ENCODE data around the gene ANKRD36. TPM values are rescaled to one million over a fixed set of nuclear protein-coding genes. Genes with fewer than 3 reads are reported as not detected.
"Not testable (repeated sequence)": the region's sequence is repeated elsewhere in the genome, so short reads cannot be mapped to it uniquely, and the experiment has no call there.

ANKRD36 gene
- total RNA-seq, 1 donor from 2014 or later, result 44.0 TPM

- H3K27me3 Mint-ChIP-seq (ENCODE audit: low read depth); H3K9me3 Mint-ChIP-seq; DNase-seq (ENCODE audit: low spot score); H3K27ac Mint-ChIP-seq; intact Hi-C loops (cut with micrococcal nuclease); H3K4me1 Mint-ChIP-seq (ENCODE audit: low read depth); H3K36me3 Mint-ChIP-seq (ENCODE audit: low read depth): not testable (repeated sequence)
- H3K4me3 Mint-ChIP-seq (ENCODE audit: low read depth), result peak overlapping the region; percentile 47
Measured at GRCh38 chr2:97093983-97094771, 18.8 kb upstream of the ANKRD36 start.

GRCh38 chr2:97094772-97095611, 18.0 kb upstream of the ANKRD36 start, which contains the start of gene FAHD2B:
TSS of gene FAHD2B (minus strand) at chr2:97094882. CDS start at chr2:97091706, 3,176 bp downstream.
- Mint-ChIP-seq H3K4me3 (ENCODE audit: low read depth) (peak within 1 kb of the TSS; percentile 77), H3K27ac (peak within 1 kb of the TSS; percentile 67), H3K27me3 (ENCODE audit: low read depth) (peaks cover 15% of the 10 kb centered on the region)
- H3K4me1 Mint-ChIP-seq (ENCODE audit: low read depth); H3K9me3 Mint-ChIP-seq; H3K36me3 Mint-ChIP-seq (ENCODE audit: low read depth); intact Hi-C loops (cut with micrococcal nuclease): not testable (repeated sequence)
- DNase-seq (ENCODE audit: low spot score), result peak; percentile 75

- peaks cover 8% of the 10 kb centered on the region for H3K9me3 Mint-ChIP-seq
- peaks cover 9% of the 10 kb centered on the region for H3K4me1 Mint-ChIP-seq (ENCODE audit: low read depth)
- no peak for DNase-seq (ENCODE audit: low spot score)
- no peak overlapping the region for H3K27ac Mint-ChIP-seq
- no peaks in the 10 kb centered on the region for H3K36me3 Mint-ChIP-seq (ENCODE audit: low read depth)
- intact Hi-C loops (cut with micrococcal nuclease), result no loop called here
- H3K27me3 Mint-ChIP-seq (ENCODE audit: low read depth), result peaks cover 19% of the 10 kb centered on the region
- peak overlapping the region; percentile 77 for H3K4me3 Mint-ChIP-seq (ENCODE audit: low read depth)
Measured at GRCh38 chr2:97095661-97096060, 17.3 kb upstream of the ANKRD36 start.

DNA sequence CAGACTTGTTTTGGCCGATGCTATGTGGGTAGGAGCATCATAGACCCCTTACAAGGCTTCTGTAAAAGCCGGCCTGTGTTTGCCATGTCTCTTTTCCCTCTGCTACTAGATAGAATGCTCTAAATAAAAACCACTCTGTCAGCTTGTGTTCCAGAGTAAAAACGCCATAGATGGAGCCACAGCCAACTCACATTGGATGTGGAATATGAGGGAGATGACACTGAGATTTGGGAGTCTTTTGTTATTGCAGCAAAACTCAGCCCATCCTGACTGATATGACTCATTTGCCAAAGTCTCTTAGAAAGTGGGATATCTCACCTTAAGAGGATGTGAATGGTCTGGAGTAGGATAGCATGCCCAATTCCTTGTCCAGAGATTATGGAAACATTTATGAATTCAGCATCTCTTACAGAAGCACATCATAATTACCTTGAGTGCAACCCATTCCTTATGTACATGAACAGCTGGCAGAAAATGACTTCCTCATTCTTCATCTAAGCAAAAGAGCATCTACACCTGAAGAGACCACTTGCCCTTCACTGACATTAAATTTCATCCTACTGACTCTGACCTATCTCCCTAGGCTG, 14.1 kb upstream of the ANKRD36 start:
- H3K36me3 Mint-ChIP-seq (ENCODE audit: low read depth); intact Hi-C loops (cut with micrococcal nuclease); H3K4me3 Mint-ChIP-seq (ENCODE audit: low read depth); H3K27ac Mint-ChIP-seq; H3K9me3 Mint-ChIP-seq; DNase-seq (ENCODE audit: low spot score); H3K4me1 Mint-ChIP-seq (ENCODE audit: low read depth): not testable (repeated sequence)
- H3K27me3 Mint-ChIP-seq (ENCODE audit: low read depth), result peaks cover 40% of the 10 kb centered on the region

GRCh38 chr2:97106878-97107277, 6.1 kb upstream of the ANKRD36 start:
- peaks cover 54% of the 10 kb centered on the region for H3K27me3 Mint-ChIP-seq (ENCODE audit: low read depth)
- H3K9me3 Mint-ChIP-seq; H3K4me1 Mint-ChIP-seq (ENCODE audit: low read depth): not testable (repeated sequence)

GRCh38 chr2:97111246-97111645, 1.7 kb upstream of the ANKRD36 start:
- H3K36me3 Mint-ChIP-seq (ENCODE audit: low read depth); H3K4me1 Mint-ChIP-seq (ENCODE audit: low read depth); H3K4me3 Mint-ChIP-seq (ENCODE audit: low read depth); H3K27ac Mint-ChIP-seq; DNase-seq (ENCODE audit: low spot score); H3K9me3 Mint-ChIP-seq: not testable (repeated sequence)
- intact Hi-C loops (cut with micrococcal nuclease), result loop anchor here (5.0 kb wide), 1 partner anchor 149 kb away; no protein-coding TSS in a partner anchor
- H3K27me3 Mint-ChIP-seq (ENCODE audit: low read depth), result peaks cover 31% of the 10 kb centered on the region

More at GRCh38 chr2:97106878-97107277, 6.1 kb upstream of the ANKRD36 start:
- H3K4me3 Mint-ChIP-seq (ENCODE audit: low read depth); DNase-seq (ENCODE audit: low spot score); intact Hi-C loops (cut with micrococcal nuclease); H3K36me3 Mint-ChIP-seq (ENCODE audit: low read depth); H3K27ac Mint-ChIP-seq: not testable (repeated sequence)

- not testable (repeated sequence) for H3K36me3 Mint-ChIP-seq (ENCODE audit: low read depth); H3K4me1 Mint-ChIP-seq (ENCODE audit: low read depth); H3K9me3 Mint-ChIP-seq
- peak overlapping the region; percentile 92 for H3K27ac Mint-ChIP-seq
- H3K27me3 Mint-ChIP-seq (ENCODE audit: low read depth), result peaks cover 24% of the 10 kb centered on the region
- DNase-seq (ENCODE audit: low spot score), result peak; percentile 48
- peak overlapping the region; percentile 85 for H3K4me3 Mint-ChIP-seq (ENCODE audit: low read depth)
- intact Hi-C loops (cut with micrococcal nuclease), result loop anchor here (2.0 to 5.0 kb wide), 3 partner anchors 100 to 254 kb away; partner anchors contain the start of gene ANKRD39
Measured at GRCh38 chr2:97112320-97113049, 468 bp upstream of the ANKRD36 start.

- peak overlapping the region; percentile 95 for H3K27ac Mint-ChIP-seq
- H3K36me3 Mint-ChIP-seq (ENCODE audit: low read depth); DNase-seq (ENCODE audit: low spot score); H3K4me1 Mint-ChIP-seq (ENCODE audit: low read depth); H3K9me3 Mint-ChIP-seq: not testable (repeated sequence)
- H3K4me3 Mint-ChIP-seq (ENCODE audit: low read depth), result peak overlapping the region; percentile 96
- intact Hi-C loops (cut with micrococcal nuclease), result loop anchor here (2.0 to 5.0 kb wide), 3 partner anchors 101 to 255 kb away; partner anchors contain the start of gene ANKRD39
- peaks cover 16% of the 10 kb centered on the region for H3K27me3 Mint-ChIP-seq (ENCODE audit: low read depth)
Measured at GRCh38 chr2:97113882-97114255, 916 bp downstream of the ANKRD36 start.

DNA sequence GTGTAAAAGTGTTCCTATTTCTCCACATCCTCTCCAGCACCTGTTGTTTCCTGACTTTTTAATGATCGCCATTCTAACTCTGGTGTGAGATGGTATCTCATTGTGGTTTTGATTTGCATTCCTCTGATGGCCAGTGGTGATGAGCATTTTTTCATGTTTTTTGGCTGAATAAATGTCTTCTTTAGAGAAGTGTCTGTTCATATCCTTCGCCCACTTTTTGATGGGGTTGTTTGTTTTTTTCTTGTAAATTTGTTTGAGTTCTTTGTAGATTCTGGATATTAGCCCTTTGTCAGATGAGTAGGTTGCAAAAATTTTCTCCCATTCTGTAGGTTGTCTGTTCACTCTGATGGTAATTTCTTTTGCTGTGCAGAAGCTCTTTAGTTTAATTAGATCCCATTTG, 16.1 kb downstream of the ANKRD36 start:
- not testable (repeated sequence) for H3K4me1 Mint-ChIP-seq (ENCODE audit: low read depth); DNase-seq (ENCODE audit: low spot score)
- H3K36me3 Mint-ChIP-seq (ENCODE audit: low read depth), result peaks cover 43% of the 10 kb centered on the region

DNA sequence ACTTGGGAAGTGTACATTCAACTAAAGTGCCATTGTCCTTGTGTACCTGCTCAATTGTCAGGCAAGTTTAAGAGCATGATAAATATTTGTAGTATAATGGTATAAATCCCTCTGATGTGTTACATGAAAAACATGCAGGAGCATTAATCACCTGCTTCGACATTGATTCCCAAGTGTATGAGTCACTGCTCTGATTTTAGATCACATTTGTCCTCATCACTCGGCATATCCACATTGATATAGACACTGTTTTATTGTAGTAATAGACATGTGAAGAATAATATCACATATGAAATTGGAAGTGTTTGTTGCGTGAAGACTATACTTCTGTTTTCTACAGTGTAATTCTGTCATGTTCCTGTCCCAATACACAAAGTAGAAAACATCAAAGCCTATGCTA, 31.1 kb downstream of the ANKRD36 start:
- peaks cover 46% of the 10 kb centered on the region for H3K36me3 Mint-ChIP-seq (ENCODE audit: low read depth)
- H3K27ac Mint-ChIP-seq; H3K27me3 Mint-ChIP-seq (ENCODE audit: low read depth); DNase-seq (ENCODE audit: low spot score); H3K4me3 Mint-ChIP-seq (ENCODE audit: low read depth); H3K9me3 Mint-ChIP-seq; intact Hi-C loops (cut with micrococcal nuclease); H3K4me1 Mint-ChIP-seq (ENCODE audit: low read depth): not testable (repeated sequence)

More for the DNA sequence above, 16.1 kb downstream of the ANKRD36 start:
- H3K27ac Mint-ChIP-seq; intact Hi-C loops (cut with micrococcal nuclease); H3K27me3 Mint-ChIP-seq (ENCODE audit: low read depth); H3K4me3 Mint-ChIP-seq (ENCODE audit: low read depth); H3K9me3 Mint-ChIP-seq: not testable (repeated sequence)

GRCh38 chr2:97166548-97166947, 53.6 kb downstream of the ANKRD36 start:
- H3K27ac Mint-ChIP-seq; intact Hi-C loops (cut with micrococcal nuclease); H3K4me1 Mint-ChIP-seq (ENCODE audit: low read depth); DNase-seq (ENCODE audit: low spot score); H3K4me3 Mint-ChIP-seq (ENCODE audit: low read depth); H3K27me3 Mint-ChIP-seq (ENCODE audit: low read depth): not testable (repeated sequence)
- Mint-ChIP-seq H3K9me3 (peaks cover 30% of the 10 kb centered on the region), H3K36me3 (ENCODE audit: low read depth) (peaks cover 59% of the 10 kb centered on the region)

DNA sequence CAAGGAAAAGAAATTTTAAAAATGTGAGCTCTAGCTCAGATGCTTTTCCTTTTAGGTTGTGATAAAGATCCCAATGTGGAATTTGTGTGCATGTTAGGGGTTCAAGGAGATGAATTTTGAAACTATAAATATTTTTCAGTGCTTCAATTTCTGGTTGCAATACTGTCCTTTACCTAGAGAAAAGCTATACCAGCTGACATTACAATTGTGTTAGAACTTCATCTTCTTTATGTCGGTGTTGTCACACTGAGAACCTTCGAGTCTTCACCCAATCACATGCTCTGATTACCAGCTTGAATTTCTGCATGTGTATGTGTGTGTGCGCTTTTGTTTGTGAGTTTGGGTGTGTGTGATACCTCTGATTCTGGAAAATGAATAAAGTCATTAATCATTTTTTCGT, 55.0 kb downstream of the ANKRD36 start:
- H3K27me3 Mint-ChIP-seq (ENCODE audit: low read depth); DNase-seq (ENCODE audit: low spot score); H3K27ac Mint-ChIP-seq; H3K4me3 Mint-ChIP-seq (ENCODE audit: low read depth); intact Hi-C loops (cut with micrococcal nuclease); H3K4me1 Mint-ChIP-seq (ENCODE audit: low read depth): not testable (repeated sequence)
- peaks cover 65% of the 10 kb centered on the region for H3K36me3 Mint-ChIP-seq (ENCODE audit: low read depth)
- H3K9me3 Mint-ChIP-seq, result peaks cover 30% of the 10 kb centered on the region

Data from activated T-helper 2 cell treated with anti-CD3 and anti-CD28 coated beads, Interferon-gamma antibody, Interleukin-2, Interleukin-4, amounts not matched to agents 10 μg/mL and 5 μg/mL and 100 μg/mL, durations not matched to agents 14 hours and 24 hours and 36 hours (primary cell).